ENCODE data around the gene PCDH9.

DNA sequence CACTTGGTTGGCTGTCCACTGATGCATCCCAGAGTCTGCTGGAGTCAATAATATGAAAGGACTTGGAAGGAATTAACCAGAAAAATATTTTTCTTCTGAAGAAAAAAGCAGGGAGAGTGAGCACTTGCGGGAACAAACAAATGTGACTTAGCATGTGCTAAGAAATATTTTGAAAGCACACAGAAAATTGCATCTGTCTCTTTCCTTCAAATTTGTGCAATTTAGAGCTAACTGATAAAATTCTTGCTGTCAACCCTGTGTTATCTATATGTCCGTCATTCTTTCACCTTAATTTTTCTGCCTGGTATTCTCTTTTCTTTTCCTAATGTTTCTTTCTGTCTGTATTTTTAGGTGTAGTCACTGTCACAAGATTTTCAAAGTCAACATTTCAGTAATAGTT is 852.6 kb downstream of the PCDH9 start:
- no peak for TF ChIP-seq EZH2 (IDR thresholded peaks at IDR 0.05)
- no peak for TF ChIP-seq POLR2AphosphoS5 (IDR thresholded peaks at IDR 0.05; ENCODE audit: borderline replicate concordance, low read depth, low read length)
- TF ChIP-seq FOXP2 (optimal IDR thresholded peaks at IDR 0.05; ENCODE audit: control extremely low read depth, extremely low read length, insufficient read depth): no peak
